DOHH2 (cell line): ENCODE data around the gene KLHL18.

Source experiments
- CTCF ChIP-seq: fragments of 200-600 bp; sonication (generic); IDR thresholded peaks from one replicate; pipeline ENCODE4 v1.5.1; 2014; ENCODE audit warnings: antibody characterized with exemption, mild to moderate bottlenecking, low read depth, low read length; ENCODE audit not compliant: poor library complexity, severe bottlenecking
- EZH2phosphoT487 ChIP-seq: fragments of 200-600 bp; sonication (generic); IDR thresholded peaks from 2 replicates; pipeline ENCODE4 v1.6.1; 2017; ENCODE audit warnings: borderline replicate concordance, mild to moderate bottlenecking, antibody characterized with exemption, low read length, moderate library complexity, mixed read lengths

- TF ChIP-seq CTCF (no peak), EZH2phosphoT487 (no peak)
Observed at GRCh38 chr3:47319956-47320355, 37.2 kb downstream of the KLHL18 start.
